Fibroblast of lung (primary cell): ENCODE data around the gene SOCS4. TPM values are rescaled to one million over a fixed set of nuclear protein-coding genes. Genes with fewer than 3 reads are reported as not detected.
"Not testable (repeated sequence)": the region's sequence is repeated elsewhere in the genome, so short reads cannot be mapped to it uniquely, and the experiment has no call there.

Experiments
- DNase-seq, 2 donors: peaks; one replicate each; pipeline versions ENCODE4 v3.0.0 to v3.0.0-alpha.2; 2010; ENCODE audit warnings: low read depth in 2 of 2
- H2AFZ ChIP-seq: 2 replicates; pipeline ENCODE4 v1.5.1; 2012; ENCODE audit warnings: low read length, control low read depth, inconsistent platforms
- H3K27ac ChIP-seq: 2 replicates; pipeline ENCODE4 v1.5.1; 2011; ENCODE audit warnings: low read length, control low read depth; ENCODE audit not compliant: insufficient read depth
- H3K27me3 ChIP-seq: 2 replicates; pipeline ENCODE4 v1.5.1; 2011; ENCODE audit warnings: mild to moderate bottlenecking, low read length; ENCODE audit not compliant: control insufficient read depth, insufficient read depth
- H3K36me3 ChIP-seq: 2 replicates; pipeline ENCODE4 v1.5.1; 2011; ENCODE audit warnings: low read length; ENCODE audit not compliant: control insufficient read depth, insufficient read depth
- H3K4me1 ChIP-seq: 2 replicates; pipeline ENCODE4 v1.5.1; 2011; ENCODE audit warnings: low read length; ENCODE audit not compliant: control insufficient read depth, insufficient read depth; ENCODE audit errors: extremely low read depth
- H3K4me2 ChIP-seq: 2 replicates; pipeline ENCODE4 v1.5.1; 2011; ENCODE audit warnings: low read length, control low read depth; ENCODE audit not compliant: insufficient read depth; ENCODE audit errors: extremely low read depth
- H3K4me3 ChIP-seq, 4 experiments: fragments of 200-600 bp in 1 of 4; sonication (generic) in 1 of 4; replicated peaks in 1 of 4; 2 replicates each; pipeline ENCODE4 v1.5.1; 2011 to 2016; ENCODE audit warnings: low read length in 4 of 4, low read depth in 3 of 4, mild to moderate bottlenecking in 3 of 4, control low read depth in 2 of 4, inconsistent platforms in 1 of 4, mixed read lengths in 1 of 4; ENCODE audit not compliant: insufficient read depth in 1 of 4; ENCODE audit errors: control extremely low read depth in 1 of 4
- H3K79me2 ChIP-seq: 2 replicates; pipeline ENCODE4 v1.5.1; 2012; ENCODE audit warnings: mild to moderate bottlenecking, low read length, inconsistent platforms; ENCODE audit not compliant: control insufficient read depth, insufficient read depth
- H3K9ac ChIP-seq: 2 replicates; pipeline ENCODE4 v1.5.1; 2011; ENCODE audit warnings: mild to moderate bottlenecking, low read length, control low read depth; ENCODE audit not compliant: insufficient read depth
- H3K9me3 ChIP-seq: 2 replicates; pipeline ENCODE4 v1.5.1; 2012; ENCODE audit warnings: low read depth, low read length; ENCODE audit not compliant: control insufficient read depth, insufficient read depth
- H4K20me1 ChIP-seq: 2 replicates; pipeline ENCODE4 v1.5.1; 2011; ENCODE audit warnings: low read length; ENCODE audit not compliant: control insufficient read depth, insufficient read depth; ENCODE audit errors: extremely low read depth
- EZH2 ChIP-seq: IDR thresholded peaks from 2 replicates; pipeline ENCODE4 v1.5.1; 2012; ENCODE audit warnings: low read length, control low read depth, mild to moderate bottlenecking; ENCODE audit errors: missing control alignments
- polyA plus RNA-seq, 2 donors: library from polyadenylated mRNA; depleted of rRNA in 1 of 2; stranded (reverse) in 1 of 2; unstranded in 1 of 2; fragments of >200 nt; gene quantifications; 2 replicates each; pipeline ENCODE4 v1.2.1, GENCODE V29; 2011 to 2012; ENCODE audit warnings: missing spikeins in 1 of 2
- total RNA-seq: library from RNA; depleted of rRNA; stranded (reverse); fragments of >200 nt; gene quantifications from 2 replicates; pipeline ENCODE4 v1.2.1, GENCODE V29; 2014
- TF ChIP-seq, protein P1 (sequence below), 2 donors: IDR thresholded peaks in 1 of 2; conservative IDR thresholded peaks in 1 of 2; 1 replicate in 1 of 2; 2 replicates in 1 of 2; pipeline ENCODE4 v1.5.1; 2011 to 2012; ENCODE audit warnings: low read length in 2 of 2, control low read depth in 1 of 2, inconsistent platforms in 1 of 2, low read depth in 1 of 2, mild to moderate bottlenecking in 1 of 2

SOCS4 gene
- total and polyA plus RNA-seq, 2 donors (not counting 1 experiment from before 2014, with no cell fraction given): 11.5 to 19.2 TPM

DNA sequence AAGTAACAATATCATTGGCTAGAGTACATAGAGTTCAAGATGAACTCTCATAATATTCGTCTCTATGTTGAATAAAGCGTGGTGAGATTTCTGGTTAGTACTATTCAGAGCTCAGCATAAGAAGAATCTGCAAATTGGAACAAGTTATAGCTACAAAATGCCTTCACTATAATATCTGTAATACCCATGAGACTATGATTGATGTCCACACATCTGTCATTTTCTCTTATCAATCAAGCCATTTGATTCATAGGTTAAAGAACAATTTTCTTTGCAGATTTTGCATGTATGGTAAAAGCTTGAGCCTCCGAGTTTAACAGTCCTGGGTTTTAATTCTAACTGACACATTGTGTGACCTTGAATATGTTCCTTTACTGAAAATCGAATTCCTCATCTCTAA, 1.4 kb downstream of the SOCS4 start:
- no peaks in the 10 kb centered on the region for H3K27me3 ChIP-seq
- no peak overlapping the region for H3K27ac ChIP-seq
- no peak overlapping the region for H2AFZ ChIP-seq
- H3K4me2 ChIP-seq: peak overlapping the region; percentile 68
- no peaks in the 10 kb centered on the region for H3K9me3 ChIP-seq
- no peak for DNase-seq
- TF ChIP-seq, protein P1, sequence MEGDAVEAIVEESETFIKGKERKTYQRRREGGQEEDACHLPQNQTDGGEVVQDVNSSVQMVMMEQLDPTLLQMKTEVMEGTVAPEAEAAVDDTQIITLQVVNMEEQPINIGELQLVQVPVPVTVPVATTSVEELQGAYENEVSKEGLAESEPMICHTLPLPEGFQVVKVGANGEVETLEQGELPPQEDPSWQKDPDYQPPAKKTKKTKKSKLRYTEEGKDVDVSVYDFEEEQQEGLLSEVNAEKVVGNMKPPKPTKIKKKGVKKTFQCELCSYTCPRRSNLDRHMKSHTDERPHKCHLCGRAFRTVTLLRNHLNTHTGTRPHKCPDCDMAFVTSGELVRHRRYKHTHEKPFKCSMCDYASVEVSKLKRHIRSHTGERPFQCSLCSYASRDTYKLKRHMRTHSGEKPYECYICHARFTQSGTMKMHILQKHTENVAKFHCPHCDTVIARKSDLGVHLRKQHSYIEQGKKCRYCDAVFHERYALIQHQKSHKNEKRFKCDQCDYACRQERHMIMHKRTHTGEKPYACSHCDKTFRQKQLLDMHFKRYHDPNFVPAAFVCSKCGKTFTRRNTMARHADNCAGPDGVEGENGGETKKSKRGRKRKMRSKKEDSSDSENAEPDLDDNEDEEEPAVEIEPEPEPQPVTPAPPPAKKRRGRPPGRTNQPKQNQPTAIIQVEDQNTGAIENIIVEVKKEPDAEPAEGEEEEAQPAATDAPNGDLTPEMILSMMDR (conservative IDR thresholded peaks at IDR 0.05 in 1 of 2, IDR thresholded peaks at IDR 0.05 in 1 of 2; ENCODE audit: low read depth in 1 of 2, low read length in 2 of 2): no peak
- no peak for TF ChIP-seq EZH2
- peak overlapping the region; percentile 86 to 98 (median 94) for H3K4me3 ChIP-seq
- H4K20me1 ChIP-seq: no peaks in the 10 kb centered on the region
- peaks cover 67% of the 10 kb centered on the region for H3K79me2 ChIP-seq
- H3K9ac ChIP-seq: no peak overlapping the region
- no peaks in the 10 kb centered on the region for H3K36me3 ChIP-seq
- H3K4me1 ChIP-seq: peaks cover 4% of the 10 kb centered on the region

DNA sequence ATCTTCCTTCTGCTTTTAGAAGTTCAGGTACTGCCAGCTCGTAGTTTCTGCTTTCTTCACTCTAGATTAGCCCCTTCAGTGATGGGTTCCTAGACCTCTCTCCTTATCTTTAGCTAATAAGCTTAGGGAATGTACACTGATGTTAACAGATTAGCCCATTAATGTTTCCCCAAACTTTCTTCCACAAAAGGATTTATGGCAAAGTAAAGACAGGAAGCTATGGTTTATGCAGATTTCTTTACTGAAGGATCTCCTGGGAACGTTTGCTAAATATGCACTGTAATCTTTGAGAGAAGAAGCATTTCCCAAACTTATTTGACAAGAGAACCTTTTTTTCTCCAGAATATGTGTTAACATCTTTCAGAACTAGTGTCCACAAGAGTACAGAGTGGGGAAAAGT, 4.2 kb downstream of the SOCS4 start:
- no peak for TF ChIP-seq EZH2
- TF ChIP-seq, protein P1 (conservative IDR thresholded peaks at IDR 0.05 in 1 of 2, IDR thresholded peaks at IDR 0.05 in 1 of 2; ENCODE audit: low read depth in 1 of 2, low read length in 2 of 2): no peak
- H3K27me3 ChIP-seq: no peaks in the 10 kb centered on the region
- H3K4me2 ChIP-seq: no peak overlapping the region
- no peaks in the 10 kb centered on the region for H4K20me1 ChIP-seq
- no peaks in the 10 kb centered on the region for H3K4me1 ChIP-seq
- H3K9ac ChIP-seq: no peak overlapping the region
- H3K36me3 ChIP-seq: no peaks in the 10 kb centered on the region
- no peak for DNase-seq
- H3K27ac ChIP-seq: no peak overlapping the region
- H2AFZ ChIP-seq: no peak overlapping the region
- no peaks in the 10 kb centered on the region for H3K9me3 ChIP-seq
- H3K4me3 ChIP-seq: no peak overlapping the region
- peaks cover 54% of the 10 kb centered on the region for H3K79me2 ChIP-seq

DNA sequence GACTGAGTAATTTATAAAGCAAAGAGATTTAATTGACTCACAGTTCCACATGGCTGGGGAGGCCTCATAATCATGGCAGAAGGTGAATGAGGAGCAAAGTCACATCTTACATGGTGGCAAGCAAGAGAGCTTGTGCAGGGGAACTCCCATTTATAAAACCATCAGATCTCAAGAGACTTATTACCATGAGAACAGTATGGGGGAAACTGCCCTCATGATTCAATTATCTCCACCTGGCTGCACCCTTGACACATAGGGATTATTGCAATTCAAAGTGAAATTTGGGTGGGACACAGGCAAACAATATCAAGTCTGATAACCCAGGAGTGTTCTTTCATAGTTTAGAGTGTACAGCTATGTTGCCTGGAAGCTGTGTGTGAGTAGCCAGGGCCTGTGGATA, 11.0 kb downstream of the SOCS4 start:
- H3K27me3 ChIP-seq, H3K79me2 ChIP-seq, H3K9me3 ChIP-seq, H3K4me2 ChIP-seq, H3K4me3 ChIP-seq, H3K27ac ChIP-seq, H3K9ac ChIP-seq, H4K20me1 ChIP-seq, DNase-seq, H3K36me3 ChIP-seq, H3K4me1 ChIP-seq, H2AFZ ChIP-seq: not testable (repeated sequence)

DNA sequence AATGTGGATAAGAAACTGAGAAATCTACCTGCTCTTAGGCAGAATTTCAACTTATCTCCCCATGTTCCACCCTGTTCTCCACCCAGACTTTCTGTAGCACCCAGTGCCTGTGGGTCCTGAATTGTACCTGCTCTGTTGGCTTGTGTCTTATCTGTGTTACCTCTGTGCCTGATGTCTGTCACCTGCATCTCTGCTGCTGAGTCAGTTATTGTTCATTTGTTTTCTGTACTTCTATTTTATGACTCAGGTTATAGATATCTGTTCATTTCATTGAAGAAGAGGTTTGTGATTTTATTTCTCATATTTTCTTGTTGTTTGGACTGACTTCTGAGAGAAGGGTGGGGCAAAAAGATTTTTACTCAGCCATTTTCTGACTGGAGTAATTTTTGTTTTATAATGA, 11.7 kb downstream of the SOCS4 start:
- Histone ChIP-seq H3K4me2 (no peak overlapping the region), H3K4me3 (no peak overlapping the region), H3K27ac (no peak overlapping the region), H3K79me2 (peaks cover 5% of the 10 kb centered on the region), H3K9ac (no peak overlapping the region), H3K36me3 (peaks cover 5% of the 10 kb centered on the region), H3K4me1 (no peaks in the 10 kb centered on the region), H2AFZ (no peak overlapping the region), H3K9me3 (no peaks in the 10 kb centered on the region), H4K20me1 (no peaks in the 10 kb centered on the region), H3K27me3 (no peaks in the 10 kb centered on the region)
- TF ChIP-seq, protein P1 (conservative IDR thresholded peaks at IDR 0.05 in 1 of 2, IDR thresholded peaks at IDR 0.05 in 1 of 2; ENCODE audit: low read depth in 1 of 2, low read length in 2 of 2): no peak
- TF ChIP-seq EZH2: no peak
- DNase-seq: no peak
